IMR-90 (cell line): ENCODE data around the gene RGS3. TPM values are rescaled to one million over a fixed set of nuclear protein-coding genes. Genes with fewer than 3 reads are reported as not detected.

Experiments
- ATAC-seq: fragments of 200-7000 bp; cut with Tn5 transposase; 2 replicates; pipeline ENCODE4 v1.9.1; 2020; ENCODE audit warnings: low read depth, mild to moderate bottlenecking, moderate library complexity
- BruUV-seq: library from RNA; stranded (reverse); fragments of 400-500 nt; replicated peaks from 2 replicates; lab custom pipeline; 2021; lab: Mats Ljungman, UMichigan
- CTCF ChIA-PET: fragments of 300-600 bp; formaldehyde crosslinking; extraction: SDS; loops from one replicate; lab custom pipeline; 2021; ENCODE audit warnings: antibody characterized with exemption; lab: Yijun Ruan, JAX
- POLR2A ChIA-PET: fragments of 300-600 bp; sonication (Branson Sonifier 250); formaldehyde crosslinking; loops from one replicate; lab custom pipeline; 2022; ENCODE audit warnings: antibody characterized with exemption; ENCODE audit not compliant: unreplicated experiment; lab: Charles Lee
- DNase-seq: peaks from one replicate; pipeline ENCODE4 v3.0.0; 2013
- H2AFZ ChIP-seq: replicated peaks from 2 replicates; pipeline ENCODE3; 2013; ENCODE audit warnings: low read length, mild to moderate bottlenecking; ENCODE audit not compliant: poor library complexity
- H2AK5ac ChIP-seq: 2 replicates; pipeline ENCODE4 v1.6.1; 2013; ENCODE audit warnings: low read depth, low read length, inconsistent platforms
- H2AK9ac ChIP-seq: replicated peaks from 2 replicates; pipeline ENCODE3; 2013; ENCODE audit warnings: mild to moderate bottlenecking, low read depth, low read length, moderate library complexity; ENCODE audit not compliant: poor library complexity
- H2BK120ac ChIP-seq: 2 replicates; pipeline ENCODE4 v1.6.1; 2013; ENCODE audit warnings: low read depth, low read length, inconsistent platforms
- H2BK15ac ChIP-seq: 3 replicates; pipeline ENCODE4 v1.6.1; 2013; ENCODE audit warnings: low read depth, low read length, inconsistent platforms
- H2BK20ac ChIP-seq: 2 replicates; pipeline ENCODE4 v1.6.1; 2013; ENCODE audit warnings: low read depth, mild to moderate bottlenecking, inconsistent platforms, low read length, moderate library complexity
- H2BK5ac ChIP-seq: 2 replicates; pipeline ENCODE4 v1.6.1; 2013; ENCODE audit warnings: mild to moderate bottlenecking, low read depth, low read length, inconsistent platforms; ENCODE audit not compliant: poor library complexity, severe bottlenecking
- H3K14ac ChIP-seq: replicated peaks from 2 replicates; pipeline ENCODE4 v1.6.1; 2013; ENCODE audit warnings: low read depth, low read length, inconsistent platforms
- H3K18ac ChIP-seq: 2 replicates; pipeline ENCODE4 v1.6.1; 2013; ENCODE audit warnings: low read depth, low read length, control low read depth
- H3K23ac ChIP-seq: 2 replicates; pipeline ENCODE4 v1.6.1; 2013; ENCODE audit warnings: low read depth, low read length, inconsistent platforms
- H3K27ac ChIP-seq: 2 replicates; pipeline ENCODE4 v1.5.1; 2013; ENCODE audit warnings: mild to moderate bottlenecking, control low read depth, low read length; ENCODE audit not compliant: insufficient read depth
- H3K27me3 ChIP-seq: 2 replicates; pipeline ENCODE4 v1.6.1; 2013; ENCODE audit warnings: low read length; ENCODE audit not compliant: control insufficient read depth, insufficient read depth
- H3K36me3 ChIP-seq: 2 replicates; pipeline ENCODE4 v1.6.1; 2013; ENCODE audit warnings: low read length, mixed read lengths; ENCODE audit not compliant: control insufficient read depth, insufficient read depth
- H3K4ac ChIP-seq: 2 replicates; pipeline ENCODE4 v1.6.1; 2013; ENCODE audit warnings: low read depth, low read length, inconsistent platforms
- H3K4me1 ChIP-seq: 2 replicates; pipeline ENCODE4 v1.6.1; 2013; ENCODE audit warnings: low read length, mixed read lengths; ENCODE audit not compliant: control insufficient read depth, insufficient read depth
- H3K4me2 ChIP-seq: 2 replicates; pipeline ENCODE4 v1.6.1; 2013; ENCODE audit warnings: low read depth, mild to moderate bottlenecking, control low read depth, low read length, moderate library complexity
- H3K4me3 ChIP-seq: 2 replicates; pipeline ENCODE4 v1.5.1; 2013; ENCODE audit warnings: low read depth, mild to moderate bottlenecking, control low read depth, low read length, moderate library complexity; ENCODE audit not compliant: insufficient read depth
- H3K56ac ChIP-seq: 2 replicates; pipeline ENCODE4 v1.6.1; 2013; ENCODE audit warnings: low read length, inconsistent platforms; ENCODE audit not compliant: insufficient read depth; ENCODE audit errors: extremely low read depth
- H3K79me1 ChIP-seq, 2 experiments: 2 replicates each; pipeline ENCODE4 v1.6.1; 2013; ENCODE audit warnings: low read length in 2 of 2, inconsistent platforms in 1 of 2, low read depth in 1 of 2
- H3K9ac ChIP-seq: 2 replicates; pipeline ENCODE4 v1.6.1; 2013; ENCODE audit warnings: low read depth, low read length, control low read depth
- H3K9me1 ChIP-seq: 2 replicates; pipeline ENCODE4 v1.6.1; 2013; ENCODE audit warnings: low read length, inconsistent platforms; ENCODE audit not compliant: insufficient read depth
- H3K9me3 ChIP-seq: 2 replicates; pipeline ENCODE4 v1.6.1; 2013; ENCODE audit warnings: low read length; ENCODE audit not compliant: control insufficient read depth, insufficient read depth
- H4K20me1 ChIP-seq: 2 replicates; pipeline ENCODE4 v1.6.1; 2013; ENCODE audit warnings: low read length, inconsistent platforms; ENCODE audit not compliant: insufficient read depth
- H4K5ac ChIP-seq: 2 replicates; pipeline ENCODE4 v1.6.1; 2013; ENCODE audit warnings: mild to moderate bottlenecking, low read depth, low read length, control low read depth
- H4K8ac ChIP-seq, 2 experiments: 2 replicates each; pipeline ENCODE4 v1.6.1; 2013; ENCODE audit warnings: low read depth in 2 of 2, low read length in 2 of 2, control low read depth in 1 of 2, inconsistent platforms in 1 of 2
- H4K91ac ChIP-seq: 2 replicates; pipeline ENCODE4 v1.6.1; 2013; ENCODE audit warnings: low read depth, low read length, inconsistent platforms; ENCODE audit not compliant: insufficient read depth
- BHLHE40 ChIP-seq: fragments of 150-350 bp; IDR thresholded peaks from 2 replicates; pipeline ENCODE4 v1.6.1; 2016; ENCODE audit warnings: mild to moderate bottlenecking, low read depth, low read length
- CEBPB ChIP-seq: IDR thresholded peaks from 2 replicates; pipeline ENCODE4 v1.6.1; 2012; ENCODE audit warnings: low read depth, low read length, improper control_type of control experiment
- CHD1 ChIP-seq: IDR thresholded peaks from 2 replicates; pipeline ENCODE4 v1.6.1; 2012; ENCODE audit warnings: low read depth, low read length, improper control_type of control experiment
- FOS ChIP-seq: fragments of 150-350 bp; IDR thresholded peaks from 2 replicates; pipeline ENCODE4 v1.6.1; 2016; ENCODE audit warnings: low read depth, low read length
- MAFK ChIP-seq: IDR thresholded peaks from 2 replicates; pipeline ENCODE4 v1.6.1; 2012; ENCODE audit warnings: low read depth, low read length, improper control_type of control experiment
- MAZ ChIP-seq: IDR thresholded peaks from 2 replicates; pipeline ENCODE4 v1.6.1; 2012; ENCODE audit warnings: low read depth, mild to moderate bottlenecking, low read length, improper control_type of control experiment, moderate library complexity, borderline replicate concordance
- MXI1 ChIP-seq: IDR thresholded peaks from 2 replicates; pipeline ENCODE4 v1.6.1; 2012; ENCODE audit warnings: low read depth, mild to moderate bottlenecking, low read length, moderate library complexity, borderline replicate concordance
- NFE2L2 ChIP-seq: fragments of 150-350 bp; IDR thresholded peaks from 2 replicates; pipeline ENCODE4 v1.6.1; 2016; ENCODE audit warnings: low read depth, mild to moderate bottlenecking, low read length
- POLR2A ChIP-seq: IDR thresholded peaks from 2 replicates; pipeline ENCODE4 v1.6.1; 2012; ENCODE audit warnings: mild to moderate bottlenecking, low read depth, low read length
- RAD21 ChIP-seq: IDR thresholded peaks from 2 replicates; pipeline ENCODE4 v1.6.1; 2012; ENCODE audit warnings: low read length, improper control_type of control experiment
- RCOR1 ChIP-seq: IDR thresholded peaks from 2 replicates; pipeline ENCODE4 v1.6.1; 2012; ENCODE audit warnings: mild to moderate bottlenecking, low read length, improper control_type of control experiment; ENCODE audit not compliant: insufficient replicate concordance
- RFX5 ChIP-seq: IDR thresholded peaks from 2 replicates; pipeline ENCODE4 v1.8.0; 2012; ENCODE audit warnings: low read depth, mild to moderate bottlenecking, low read length, moderate library complexity
- WGBS, 2 experiments: methylation state at CpG; one replicate each; pipeline versions ENCODE4 v1.1.5 to v1.1.7; 2013; ENCODE audit warnings: missing lambda C conversion rate in 2 of 2; ENCODE audit not compliant: insufficient read length in 1 of 2; ENCODE audit errors: extremely low coverage in 2 of 2; 5-methylcytosine and 5-hydroxymethylcytosine counted together
- dilution Hi-C: fragments of 300-500 bp; cut with HindIII; formaldehyde crosslinking; loops from one replicate; pipeline ENCODE4 v1.14.3; 2018; ENCODE audit warnings: low sequenced_read_pairs; ENCODE audit not compliant: unreplicated experiment
- in situ Hi-C: fragments of 300-500 bp; cut with MboI; formaldehyde crosslinking; loops from 3 replicates; pipeline ENCODE4 v1.14.3; 2019; ENCODE audit warnings: low sequenced_read_pairs, inconsistent platforms, mixed read lengths
- intact Hi-C: fragments of 100-400 bp; cut with micrococcal nuclease; formaldehyde crosslinking; loops from 2 replicates; pipeline ENCODE4 v1.10.0; 2022
- polyA plus RNA-seq, 3 experiments: library from polyadenylated mRNA; depleted of rRNA; stranded (reverse); fragments of >200 nt; gene quantifications; 2 replicates each; pipeline ENCODE4 v1.2.3, GENCODE V29; 2012; ENCODE audit warnings: low replicate concordance in 1 of 3
- total RNA-seq: library from RNA; depleted of rRNA; stranded (reverse); fragments of >200 nt; gene quantifications from 2 replicates; pipeline ENCODE4 v1.2.3, GENCODE V29; 2012
- TF ChIP-seq, protein P1 (sequence below): fragments of 150-350 bp; IDR thresholded peaks from 2 replicates; pipeline ENCODE4 v1.6.1; 2017; ENCODE audit warnings: mild to moderate bottlenecking, antibody characterized with exemption, low read length, low read depth
- TF ChIP-seq, protein P2 (sequence below): conservative IDR thresholded peaks from 2 replicates; pipeline ENCODE4 v1.5.1; 2012; ENCODE audit warnings: mild to moderate bottlenecking, low read depth, low read length, improper control_type of control experiment
- TF ChIP-seq, protein P3 (sequence below): fragments of 150-350 bp; IDR thresholded peaks from 2 replicates; pipeline ENCODE4 v1.6.1; 2016; ENCODE audit warnings: low read depth, mild to moderate bottlenecking, low read length, moderate library complexity, borderline replicate concordance

The RGS3 gene
- total and polyA plus RNA-seq, 2 of the 4 experiments (the other 2 are of a cell fraction), result 51.8 to 65.6 TPM

DNA sequence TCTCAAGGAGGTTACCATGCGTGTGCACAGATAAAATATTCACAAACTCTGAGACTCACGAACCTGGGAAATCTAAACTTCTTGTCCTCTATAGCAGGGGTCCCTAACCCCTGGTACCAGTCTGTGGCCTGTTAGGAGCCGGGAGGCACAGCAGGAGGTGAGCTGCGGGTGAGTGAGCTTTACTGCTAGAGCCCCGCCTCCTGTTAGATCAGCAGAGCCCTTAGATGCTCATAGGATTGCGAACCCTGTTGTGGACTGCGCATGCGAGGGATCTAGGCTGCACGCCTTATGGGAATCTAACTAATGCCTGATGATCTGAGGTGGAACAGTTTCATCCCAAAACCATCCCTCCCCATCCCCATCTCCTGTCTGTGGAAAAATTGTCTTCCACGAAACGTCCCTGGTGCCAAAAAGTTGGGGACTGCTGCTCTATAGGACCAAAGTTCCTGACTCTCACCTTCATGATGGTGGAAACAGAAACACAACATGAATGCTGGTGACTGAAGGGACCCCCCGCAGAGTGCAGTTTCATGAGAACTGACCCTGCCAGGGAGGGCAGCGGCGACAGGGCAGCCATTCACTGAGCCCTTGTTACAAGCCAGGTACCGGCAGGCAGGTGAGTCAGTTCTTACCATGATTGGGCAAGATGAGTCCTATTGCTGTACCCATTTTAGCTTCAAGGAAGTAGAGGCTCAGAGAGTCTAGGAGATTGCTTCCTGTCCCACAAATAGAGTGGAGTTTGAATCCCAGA lies 181.9 kb downstream of the RGS3 start:
- dilution Hi-C loops, result no loop called here

More for the DNA sequence above, 181.9 kb downstream of the RGS3 start:
- POLR2A ChIA-PET, result no interaction called here
- CTCF ChIA-PET, result no interaction called here
- Histone ChIP-seq H2BK20ac (no peak overlapping the region), H3K27me3 (no peaks in the 10 kb centered on the region), H4K5ac (no peak overlapping the region), H2BK15ac (no peak overlapping the region), H3K18ac (no peak overlapping the region), H2AK5ac (no peak overlapping the region), H2BK120ac (no peak overlapping the region), H2BK5ac (no peak overlapping the region), H4K8ac (no peak overlapping the region), H3K9me1 (peaks cover 11% of the 10 kb centered on the region), H4K20me1 (no peaks in the 10 kb centered on the region), H3K79me1 (0 out of 4 replicates have a peak, but pooled peaks cover 0 to 3% of the 10 kb centered on the region in 2 experiments), H3K4ac (no peak overlapping the region), H3K56ac (no peak overlapping the region), H3K9me3 (no peaks in the 10 kb centered on the region), H3K4me2 (no peak overlapping the region), H2AK9ac (no peak overlapping the region), H3K4me1 (peaks cover 7% of the 10 kb centered on the region), H4K91ac (no peak overlapping the region), H3K14ac (no peak overlapping the region), H3K27ac (no peak overlapping the region), H3K4me3 (no peak overlapping the region), H3K9ac (no peak overlapping the region), H2AFZ (no peak overlapping the region), H3K23ac (no peak overlapping the region), H3K36me3 (no peaks in the 10 kb centered on the region)
- ATAC-seq (no peak), DNase-seq (no peak)
- 90% methylated on average over 6 of the region's 15 CpGs; no CpG with 5 or more reads in 1 of the 2 experiments for WGBS, 2 experiments
- TF ChIP-seq BHLHE40 (no peak), NFE2L2 (no peak), MAFK (no peak), CHD1 (no peak), RFX5 (no peak), MAZ (no peak), RAD21 (no peak), POLR2A (no peak), FOS (no peak), CEBPB (no peak), RCOR1 (no peak), MXI1 (no peak)
- TF ChIP-seq, protein P1, sequence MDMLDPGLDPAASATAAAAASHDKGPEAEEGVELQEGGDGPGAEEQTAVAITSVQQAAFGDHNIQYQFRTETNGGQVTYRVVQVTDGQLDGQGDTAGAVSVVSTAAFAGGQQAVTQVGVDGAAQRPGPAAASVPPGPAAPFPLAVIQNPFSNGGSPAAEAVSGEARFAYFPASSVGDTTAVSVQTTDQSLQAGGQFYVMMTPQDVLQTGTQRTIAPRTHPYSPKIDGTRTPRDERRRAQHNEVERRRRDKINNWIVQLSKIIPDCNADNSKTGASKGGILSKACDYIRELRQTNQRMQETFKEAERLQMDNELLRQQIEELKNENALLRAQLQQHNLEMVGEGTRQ, result no peak
- TF ChIP-seq, protein P2, sequence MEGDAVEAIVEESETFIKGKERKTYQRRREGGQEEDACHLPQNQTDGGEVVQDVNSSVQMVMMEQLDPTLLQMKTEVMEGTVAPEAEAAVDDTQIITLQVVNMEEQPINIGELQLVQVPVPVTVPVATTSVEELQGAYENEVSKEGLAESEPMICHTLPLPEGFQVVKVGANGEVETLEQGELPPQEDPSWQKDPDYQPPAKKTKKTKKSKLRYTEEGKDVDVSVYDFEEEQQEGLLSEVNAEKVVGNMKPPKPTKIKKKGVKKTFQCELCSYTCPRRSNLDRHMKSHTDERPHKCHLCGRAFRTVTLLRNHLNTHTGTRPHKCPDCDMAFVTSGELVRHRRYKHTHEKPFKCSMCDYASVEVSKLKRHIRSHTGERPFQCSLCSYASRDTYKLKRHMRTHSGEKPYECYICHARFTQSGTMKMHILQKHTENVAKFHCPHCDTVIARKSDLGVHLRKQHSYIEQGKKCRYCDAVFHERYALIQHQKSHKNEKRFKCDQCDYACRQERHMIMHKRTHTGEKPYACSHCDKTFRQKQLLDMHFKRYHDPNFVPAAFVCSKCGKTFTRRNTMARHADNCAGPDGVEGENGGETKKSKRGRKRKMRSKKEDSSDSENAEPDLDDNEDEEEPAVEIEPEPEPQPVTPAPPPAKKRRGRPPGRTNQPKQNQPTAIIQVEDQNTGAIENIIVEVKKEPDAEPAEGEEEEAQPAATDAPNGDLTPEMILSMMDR, result no peak
- TF ChIP-seq, protein P3, sequence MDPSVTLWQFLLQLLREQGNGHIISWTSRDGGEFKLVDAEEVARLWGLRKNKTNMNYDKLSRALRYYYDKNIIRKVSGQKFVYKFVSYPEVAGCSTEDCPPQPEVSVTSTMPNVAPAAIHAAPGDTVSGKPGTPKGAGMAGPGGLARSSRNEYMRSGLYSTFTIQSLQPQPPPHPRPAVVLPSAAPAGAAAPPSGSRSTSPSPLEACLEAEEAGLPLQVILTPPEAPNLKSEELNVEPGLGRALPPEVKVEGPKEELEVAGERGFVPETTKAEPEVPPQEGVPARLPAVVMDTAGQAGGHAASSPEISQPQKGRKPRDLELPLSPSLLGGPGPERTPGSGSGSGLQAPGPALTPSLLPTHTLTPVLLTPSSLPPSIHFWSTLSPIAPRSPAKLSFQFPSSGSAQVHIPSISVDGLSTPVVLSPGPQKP, result no peak
- in situ Hi-C loops, result no loop called here
- no TSS peak for BruUV-seq
- intact Hi-C loops, result no loop called here
